ENCODE results near the gene CIAO1.

GRCh38 chr2:96262306-96262705, 3.7 kb upstream of the CIAO1 start:
- TF ChIP-seq TEAD4 (IDR thresholded peaks at IDR 0.05) = no peak
- TF ChIP-seq, protein P1, sequence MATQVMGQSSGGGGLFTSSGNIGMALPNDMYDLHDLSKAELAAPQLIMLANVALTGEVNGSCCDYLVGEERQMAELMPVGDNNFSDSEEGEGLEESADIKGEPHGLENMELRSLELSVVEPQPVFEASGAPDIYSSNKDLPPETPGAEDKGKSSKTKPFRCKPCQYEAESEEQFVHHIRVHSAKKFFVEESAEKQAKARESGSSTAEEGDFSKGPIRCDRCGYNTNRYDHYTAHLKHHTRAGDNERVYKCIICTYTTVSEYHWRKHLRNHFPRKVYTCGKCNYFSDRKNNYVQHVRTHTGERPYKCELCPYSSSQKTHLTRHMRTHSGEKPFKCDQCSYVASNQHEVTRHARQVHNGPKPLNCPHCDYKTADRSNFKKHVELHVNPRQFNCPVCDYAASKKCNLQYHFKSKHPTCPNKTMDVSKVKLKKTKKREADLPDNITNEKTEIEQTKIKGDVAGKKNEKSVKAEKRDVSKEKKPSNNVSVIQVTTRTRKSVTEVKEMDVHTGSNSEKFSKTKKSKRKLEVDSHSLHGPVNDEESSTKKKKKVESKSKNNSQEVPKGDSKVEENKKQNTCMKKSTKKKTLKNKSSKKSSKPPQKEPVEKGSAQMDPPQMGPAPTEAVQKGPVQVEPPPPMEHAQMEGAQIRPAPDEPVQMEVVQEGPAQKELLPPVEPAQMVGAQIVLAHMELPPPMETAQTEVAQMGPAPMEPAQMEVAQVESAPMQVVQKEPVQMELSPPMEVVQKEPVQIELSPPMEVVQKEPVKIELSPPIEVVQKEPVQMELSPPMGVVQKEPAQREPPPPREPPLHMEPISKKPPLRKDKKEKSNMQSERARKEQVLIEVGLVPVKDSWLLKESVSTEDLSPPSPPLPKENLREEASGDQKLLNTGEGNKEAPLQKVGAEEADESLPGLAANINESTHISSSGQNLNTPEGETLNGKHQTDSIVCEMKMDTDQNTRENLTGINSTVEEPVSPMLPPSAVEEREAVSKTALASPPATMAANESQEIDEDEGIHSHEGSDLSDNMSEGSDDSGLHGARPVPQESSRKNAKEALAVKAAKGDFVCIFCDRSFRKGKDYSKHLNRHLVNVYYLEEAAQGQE (IDR thresholded peaks at IDR 0.05; ENCODE audit: low read depth) = no peak
- TF ChIP-seq EP300 (IDR thresholded peaks at IDR 0.05; ENCODE audit: borderline replicate concordance) = no peak

Data from Ishikawa (cell line).